ENCODE measurements around the gene PPP1R3C. TPM values are rescaled to one million over a fixed set of nuclear protein-coding genes. Genes with fewer than 3 reads are reported as not detected.

Gene PPP1R3C
- total and polyA plus RNA-seq, 2 of the 4 experiments (the other 2 are of a cell fraction): 17.4 to 62.9 TPM

DNA sequence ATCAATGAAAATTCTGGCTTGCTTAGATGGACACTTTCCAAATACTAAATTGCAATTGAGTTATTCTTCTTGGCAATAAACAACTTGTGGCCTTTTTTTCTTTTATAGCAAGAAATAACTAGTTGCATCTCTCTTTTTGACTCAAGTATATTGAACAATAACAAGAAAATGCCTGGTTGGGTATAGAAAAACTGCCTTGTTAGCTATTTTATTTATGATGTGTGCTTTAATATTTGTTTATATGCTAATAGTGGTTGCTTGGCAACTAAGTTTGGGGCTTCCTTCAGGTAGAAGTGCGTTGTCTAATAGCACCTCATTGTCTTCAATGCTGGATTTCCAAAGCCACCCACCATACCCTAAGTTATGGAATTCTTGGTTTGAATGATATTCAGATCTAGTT is 30.1 kb upstream of the PPP1R3C start:
- H3K14ac ChIP-seq (replicated peaks; ENCODE audit: low read depth, low read length): no peak overlapping the region
- no peak for TF ChIP-seq RAD21 (IDR thresholded peaks at IDR 0.05; ENCODE audit: low read length)
- peak; percentile 40; the same call in 1 of the 2 replicates for TF ChIP-seq MAFK (IDR thresholded peaks at IDR 0.05; ENCODE audit: low read depth, low read length)
- TF ChIP-seq RCOR1 (IDR thresholded peaks at IDR 0.05; ENCODE audit: insufficient replicate concordance, low read length): no peak
- TF ChIP-seq, protein P1, sequence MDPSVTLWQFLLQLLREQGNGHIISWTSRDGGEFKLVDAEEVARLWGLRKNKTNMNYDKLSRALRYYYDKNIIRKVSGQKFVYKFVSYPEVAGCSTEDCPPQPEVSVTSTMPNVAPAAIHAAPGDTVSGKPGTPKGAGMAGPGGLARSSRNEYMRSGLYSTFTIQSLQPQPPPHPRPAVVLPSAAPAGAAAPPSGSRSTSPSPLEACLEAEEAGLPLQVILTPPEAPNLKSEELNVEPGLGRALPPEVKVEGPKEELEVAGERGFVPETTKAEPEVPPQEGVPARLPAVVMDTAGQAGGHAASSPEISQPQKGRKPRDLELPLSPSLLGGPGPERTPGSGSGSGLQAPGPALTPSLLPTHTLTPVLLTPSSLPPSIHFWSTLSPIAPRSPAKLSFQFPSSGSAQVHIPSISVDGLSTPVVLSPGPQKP (IDR thresholded peaks at IDR 0.05; ENCODE audit: borderline replicate concordance, low read depth, low read length): no peak
- ATAC-seq (ENCODE audit: low read depth) (no peak), DNase-seq (no peak)
- H3K36me3 ChIP-seq (ENCODE audit: control insufficient read depth, insufficient read depth, low read length): no peaks in the 10 kb centered on the region
- H2AK9ac ChIP-seq (replicated peaks; ENCODE audit: low read depth, low read length, poor library complexity): no peak overlapping the region
- H3K56ac ChIP-seq (ENCODE audit: extremely low read depth, insufficient read depth, low read length): no peak overlapping the region
- no peak overlapping the region for H4K8ac ChIP-seq (ENCODE audit: low read depth in 2 of 2, low read length in 2 of 2)
- no peak overlapping the region for H3K4me2 ChIP-seq (ENCODE audit: low read depth, low read length)
- H3K79me1 ChIP-seq (ENCODE audit: low read depth in 1 of 2, low read length in 2 of 2): no peaks in the 10 kb centered on the region
- H2BK15ac ChIP-seq (ENCODE audit: low read depth, low read length): no peak overlapping the region
- no peak overlapping the region for H3K4me3 ChIP-seq (ENCODE audit: insufficient read depth, low read depth, low read length)
- no peak overlapping the region for H3K4ac ChIP-seq (ENCODE audit: low read depth, low read length)
- CTCF ChIA-PET: no interaction called here
- no peak overlapping the region for H2BK5ac ChIP-seq (ENCODE audit: low read depth, low read length, poor library complexity, severe bottlenecking)
- H4K5ac ChIP-seq (ENCODE audit: low read depth, low read length): no peak overlapping the region
- H3K9me3 ChIP-seq (ENCODE audit: control insufficient read depth, insufficient read depth, low read length): no peaks in the 10 kb centered on the region
- no peak overlapping the region for H2AFZ ChIP-seq (replicated peaks; ENCODE audit: low read length, poor library complexity)
- intact Hi-C loops (cut with micrococcal nuclease) (no loop called here), in situ Hi-C loops (cut with MboI; ENCODE audit: low sequenced_read_pairs) (no loop called here), dilution Hi-C loops (cut with HindIII; ENCODE audit: low sequenced_read_pairs, unreplicated experiment) (no loop called here)
- no CpG with 5 or more reads among the region's 1 CpG for WGBS, 2 experiments (ENCODE audit: extremely low coverage in 2 of 2, insufficient read length in 1 of 2)
- H4K20me1 ChIP-seq (ENCODE audit: insufficient read depth, low read length): no peaks in the 10 kb centered on the region
- H3K27ac ChIP-seq (ENCODE audit: insufficient read depth, low read length): no peak overlapping the region
- H2AK5ac ChIP-seq (ENCODE audit: low read depth, low read length): no peak overlapping the region
- H3K27me3 ChIP-seq (ENCODE audit: control insufficient read depth, insufficient read depth, low read length): no peaks in the 10 kb centered on the region
- POLR2A ChIA-PET (ENCODE audit: unreplicated experiment): no interaction called here
- no peak overlapping the region for H3K9ac ChIP-seq (ENCODE audit: low read depth, low read length)
- no peak overlapping the region for H4K91ac ChIP-seq (ENCODE audit: insufficient read depth, low read depth, low read length)
- no peak overlapping the region for H3K18ac ChIP-seq (ENCODE audit: low read depth, low read length)
- peaks cover 6% of the 10 kb centered on the region for H3K9me1 ChIP-seq (ENCODE audit: insufficient read depth, low read length)
- H2BK120ac ChIP-seq (ENCODE audit: low read depth, low read length): no peak overlapping the region
- no peak overlapping the region for H3K23ac ChIP-seq (ENCODE audit: low read depth, low read length)
- BruUV-seq (replicated peaks): no TSS peak
- H2BK20ac ChIP-seq (ENCODE audit: low read depth, low read length): no peak overlapping the region
- peaks cover 15% of the 10 kb centered on the region for H3K4me1 ChIP-seq (ENCODE audit: control insufficient read depth, insufficient read depth, low read length)
